T-helper 1 cell treated with Interleukin-12 subunit alpha and Interleukin-12 subunit beta and Interleukin-4 antibody, amounts not matched to agents 30 ng/mL and 1 ng/mL, for 36 hours (primary cell): ENCODE measurements around the gene PPP1R16B. TPM values are rescaled to one million over a fixed set of nuclear protein-coding genes. Genes with fewer than 3 reads are reported as not detected.

Experiments used
- intact Hi-C: fragments of 100-400 bp; cut with micrococcal nuclease; formaldehyde crosslinking; loops from one replicate; pipeline ENCODE4 v1.15.1; 2024
- total RNA-seq: library from RNA; stranded (reverse); gene quantifications from 2 replicates; pipeline ENCODE4 v1.2.3, GENCODE V29; 2022

PPP1R16B gene
- total RNA-seq, 1 donor from 2014 or later = 102 TPM

DNA sequence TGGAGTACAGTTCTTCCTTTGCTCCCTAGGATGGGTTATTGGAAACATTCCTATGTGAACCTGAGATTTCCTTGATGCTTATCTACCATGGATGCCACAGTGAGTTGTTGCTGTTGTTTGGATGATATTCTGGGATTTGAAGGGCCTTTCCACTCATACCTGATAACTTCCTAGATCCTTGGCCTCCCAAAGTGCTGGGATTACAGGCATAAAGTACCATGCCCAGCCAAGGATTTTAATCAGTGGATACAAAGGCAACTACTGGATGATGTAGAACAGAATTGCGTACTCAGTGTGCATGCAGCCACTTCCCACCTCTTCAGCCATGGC is 20.0 kb downstream of the PPP1R16B start:
- intact Hi-C loops = no loop called here

DNA sequence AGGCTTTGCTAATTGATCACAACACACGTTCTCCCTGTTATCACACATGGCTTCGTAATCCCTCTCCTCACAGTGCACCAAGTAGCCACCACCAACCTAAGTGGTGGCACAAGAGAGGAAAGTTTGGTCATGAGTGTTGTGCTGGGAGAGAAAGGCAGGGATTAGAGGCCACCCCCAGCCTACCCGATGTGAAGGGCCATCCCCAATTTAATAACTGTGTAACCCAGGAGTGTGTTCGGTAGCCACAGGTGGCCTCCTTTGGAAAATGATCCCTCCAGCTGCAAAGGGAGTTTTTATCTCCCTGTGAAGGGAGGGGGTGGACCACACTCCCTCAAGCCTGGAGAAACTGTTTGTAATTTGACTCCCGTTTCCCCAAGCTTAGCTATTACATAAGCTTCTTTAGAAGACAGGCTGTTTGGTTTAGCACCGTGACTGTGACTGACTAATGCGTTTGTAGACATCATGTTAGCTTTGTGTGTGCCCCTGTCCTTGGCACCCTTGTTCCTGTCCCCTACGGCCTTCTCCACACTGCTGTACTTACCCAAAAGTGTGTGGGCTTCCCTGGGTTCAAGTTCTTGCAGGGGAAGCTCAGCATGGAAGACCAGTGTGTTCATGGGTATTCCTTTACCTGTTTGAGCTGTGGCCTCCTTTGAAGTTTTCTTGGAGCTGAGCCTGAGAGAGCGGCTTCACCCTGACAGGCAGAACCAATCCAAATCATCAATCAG is 20.6 kb downstream of the PPP1R16B start:
- intact Hi-C loops = no loop called here

DNA sequence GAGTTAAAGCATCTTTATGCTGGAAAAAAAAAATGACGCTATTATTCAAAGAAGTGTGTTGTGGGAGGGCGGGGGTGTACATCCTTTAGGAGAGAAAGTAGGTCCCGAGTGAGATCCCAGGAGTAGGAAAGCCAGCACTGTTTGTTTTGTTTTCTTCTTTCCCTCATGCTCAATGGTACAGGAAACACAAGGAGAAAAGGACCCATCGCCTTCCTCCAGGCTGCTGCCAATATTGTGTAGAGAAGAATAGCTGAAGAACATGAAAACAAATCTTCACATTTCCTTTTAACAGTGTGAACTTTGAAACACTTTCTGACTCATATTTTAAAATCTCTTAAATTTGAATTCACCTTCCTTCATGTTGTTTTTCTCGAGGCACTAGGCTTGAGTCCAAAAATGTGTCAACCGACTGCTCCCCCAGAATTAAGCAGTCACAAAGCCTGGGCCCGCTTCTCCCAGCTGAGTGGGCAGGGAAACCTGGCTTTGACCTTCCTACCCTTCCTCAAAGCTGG is 22.3 kb downstream of the PPP1R16B start:
- intact Hi-C loops = no loop called here

DNA sequence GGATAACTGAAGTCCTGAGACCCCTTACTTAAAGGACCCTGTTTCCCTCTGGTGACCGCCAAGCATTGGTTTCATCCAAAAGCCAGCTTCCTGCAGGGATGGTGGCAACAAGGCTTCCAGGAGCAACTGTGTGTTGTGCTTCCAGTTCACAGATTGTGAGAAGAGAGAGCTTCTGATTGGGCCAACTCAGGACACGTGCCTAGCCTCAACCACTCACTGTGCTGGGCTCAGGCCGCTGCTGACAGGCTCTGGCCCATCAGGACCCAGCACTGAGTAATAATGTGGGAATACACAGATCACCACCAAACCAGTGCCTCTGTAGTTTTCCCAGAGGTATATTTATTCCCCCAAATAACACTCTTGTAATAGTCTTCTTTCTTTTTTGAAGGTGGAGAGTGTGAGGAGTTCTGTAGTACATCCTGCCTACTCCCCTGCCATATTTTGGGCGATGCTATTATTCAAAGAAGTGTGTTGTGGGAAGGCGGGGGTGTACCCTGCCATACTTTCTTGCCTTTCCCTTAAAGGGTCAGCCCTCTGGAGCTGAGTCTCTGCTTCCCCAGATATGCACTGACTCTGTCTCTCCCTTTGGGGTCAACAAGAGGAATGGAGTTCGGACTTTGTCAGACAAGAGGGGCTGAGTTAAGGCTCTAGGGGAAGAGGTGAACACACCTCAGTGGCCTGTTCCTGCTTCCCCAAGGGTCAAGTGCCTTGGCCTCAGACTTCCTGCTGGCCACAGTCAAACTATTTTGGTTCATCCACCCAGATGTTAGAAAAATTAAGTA is 23.2 kb downstream of the PPP1R16B start:
- intact Hi-C loops = no loop called here

DNA sequence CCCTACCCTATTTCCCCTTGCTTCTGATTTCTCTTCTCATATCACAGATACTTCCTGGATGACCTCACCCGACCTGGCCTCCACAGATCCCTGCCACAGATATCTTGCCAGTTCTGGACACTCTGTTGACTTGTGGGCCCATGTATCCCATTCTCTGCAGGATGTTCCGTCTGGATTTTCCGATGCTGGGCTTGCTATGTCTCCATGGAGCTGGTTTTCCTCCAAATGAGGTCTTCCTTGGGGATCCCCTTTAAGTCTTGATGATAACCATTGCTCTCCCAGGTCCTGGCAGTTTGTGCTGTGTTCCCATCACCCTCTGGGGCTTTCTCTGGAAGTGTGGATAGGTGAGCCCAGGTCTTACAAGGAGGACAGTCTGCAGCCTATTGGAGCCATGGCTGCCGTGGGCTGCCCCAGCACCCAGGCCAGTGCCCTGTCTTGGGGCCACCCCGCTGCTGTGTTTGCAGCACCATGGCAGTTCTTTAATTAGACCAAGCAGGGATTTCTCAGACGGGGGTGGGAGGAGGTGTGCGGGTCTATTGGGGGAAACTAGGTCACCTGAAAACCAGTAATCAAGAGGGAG is 23.9 kb downstream of the PPP1R16B start:
- intact Hi-C loops = no loop called here

DNA sequence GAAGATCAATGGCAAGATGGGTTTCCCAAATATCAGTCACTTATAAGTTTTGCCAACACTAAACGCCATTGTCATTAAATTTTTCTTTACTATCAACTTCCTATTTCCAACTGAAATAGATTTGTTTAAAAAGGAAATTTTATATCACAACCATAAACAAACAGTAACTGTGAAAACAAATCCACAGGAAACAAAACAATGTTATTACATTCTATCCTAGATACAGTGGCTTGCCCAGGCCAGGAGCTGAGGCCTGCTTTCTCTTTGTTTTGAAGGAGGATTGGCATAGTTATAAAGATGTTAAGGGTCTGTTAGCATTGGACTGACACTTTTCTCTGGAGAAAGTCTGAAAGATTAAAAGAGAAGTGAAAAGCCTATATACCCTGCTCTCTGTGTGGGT is 24.9 kb downstream of the PPP1R16B start:
- intact Hi-C loops = loop anchor here (5.0 kb wide), 1 partner anchor 42 kb away; no protein-coding TSS in a partner anchor

DNA sequence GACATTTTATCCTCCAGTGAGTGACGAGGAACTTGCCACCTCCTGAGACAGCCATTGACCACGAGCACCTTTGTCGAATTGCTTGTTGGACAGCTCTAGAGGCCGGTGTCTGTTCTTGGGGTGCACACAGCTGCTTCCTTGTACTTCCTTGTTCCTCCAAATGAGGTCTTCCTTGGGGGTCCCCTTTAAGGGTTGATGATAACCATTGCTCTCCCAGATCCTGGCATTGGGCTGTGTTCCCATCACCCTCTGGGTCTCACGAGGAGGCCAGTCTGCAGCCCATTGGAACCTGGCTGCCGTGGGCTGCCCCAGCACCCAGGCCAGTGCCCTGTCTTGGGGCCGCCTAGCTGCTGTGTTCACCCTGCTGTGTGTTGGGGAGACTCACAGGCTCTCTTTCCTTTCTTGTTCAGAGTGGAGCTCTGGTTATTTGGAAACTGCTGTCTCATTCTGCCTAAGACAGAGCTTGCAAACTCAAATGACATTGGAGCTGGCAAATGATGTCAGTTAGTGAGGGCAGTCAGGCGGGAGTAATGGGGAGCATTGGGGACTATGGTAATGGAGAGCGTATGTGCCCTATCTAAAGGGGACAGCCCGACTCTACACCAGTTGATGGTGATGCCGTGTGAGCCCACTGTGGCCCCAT is 25.7 kb downstream of the PPP1R16B start:
- intact Hi-C loops = loop anchor here (5.0 kb wide), 1 partner anchor 41 kb away; no protein-coding TSS in a partner anchor

DNA sequence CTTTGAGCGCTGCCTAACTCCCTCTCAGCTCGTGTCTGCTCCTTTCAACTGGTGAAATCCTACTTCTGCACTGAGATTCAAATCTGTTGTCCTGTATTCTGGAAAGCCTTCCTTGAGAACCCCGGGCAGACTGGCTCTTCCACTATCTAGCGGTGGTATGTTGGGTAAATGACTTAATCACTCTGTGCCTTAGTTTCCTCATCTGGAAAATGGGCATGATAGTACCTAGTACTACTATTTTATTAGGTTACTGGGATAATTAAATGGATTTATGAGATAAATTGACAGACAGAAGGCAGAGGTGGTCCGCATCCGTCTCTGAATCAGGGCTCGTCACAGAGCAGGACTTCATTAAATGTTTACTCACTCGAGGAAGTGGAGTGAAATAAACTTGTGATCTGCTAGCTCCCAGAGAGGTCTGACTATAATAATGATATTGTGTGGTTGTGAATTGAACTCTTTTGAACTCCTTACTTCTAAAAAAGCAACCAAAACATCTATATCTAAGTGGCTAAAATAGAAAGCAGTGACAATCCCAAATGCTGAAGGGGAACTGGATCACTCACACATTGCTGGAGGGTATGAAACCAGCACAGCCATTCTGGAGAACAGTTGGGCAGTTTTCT is 26.6 kb downstream of the PPP1R16B start:
- intact Hi-C loops = loop anchor here (5.0 kb wide), 1 partner anchor 40 kb away; no protein-coding TSS in a partner anchor

DNA sequence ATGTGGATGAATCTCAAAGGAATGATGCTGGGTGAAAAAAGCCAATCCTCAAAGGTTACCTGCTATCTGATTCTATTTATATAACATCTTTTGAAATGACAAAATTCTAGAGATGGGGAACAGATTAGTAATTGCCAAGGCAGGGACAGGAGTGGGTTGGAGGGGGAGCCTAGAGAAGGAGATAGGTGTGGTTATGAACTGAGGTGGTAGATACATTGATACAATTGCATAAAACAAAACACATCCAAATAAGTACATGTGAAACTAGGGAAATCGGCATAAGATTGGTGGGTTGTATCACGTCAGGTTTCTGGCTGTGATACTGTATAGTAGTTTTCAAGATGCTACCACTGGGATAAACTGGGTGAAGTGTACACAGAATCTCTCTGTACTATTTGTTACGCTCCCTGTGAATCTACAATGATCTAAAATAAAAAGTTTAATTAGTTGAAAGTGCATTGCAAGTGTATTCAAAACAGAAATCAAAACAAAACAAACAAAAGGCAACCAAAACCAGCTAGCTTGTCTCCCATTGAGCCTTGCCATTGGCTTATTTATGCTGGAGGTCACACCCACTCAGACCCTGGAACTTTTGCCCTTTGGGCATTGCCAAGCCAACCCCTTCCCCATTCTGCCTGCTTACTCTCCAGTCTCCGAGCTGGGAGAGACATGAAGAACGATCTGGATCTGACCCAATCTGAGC is 27.8 kb downstream of the PPP1R16B start:
- intact Hi-C loops = loop anchor here (1.0 to 5.0 kb wide), 2 partner anchors 9 to 39 kb away; no protein-coding TSS in a partner anchor

DNA sequence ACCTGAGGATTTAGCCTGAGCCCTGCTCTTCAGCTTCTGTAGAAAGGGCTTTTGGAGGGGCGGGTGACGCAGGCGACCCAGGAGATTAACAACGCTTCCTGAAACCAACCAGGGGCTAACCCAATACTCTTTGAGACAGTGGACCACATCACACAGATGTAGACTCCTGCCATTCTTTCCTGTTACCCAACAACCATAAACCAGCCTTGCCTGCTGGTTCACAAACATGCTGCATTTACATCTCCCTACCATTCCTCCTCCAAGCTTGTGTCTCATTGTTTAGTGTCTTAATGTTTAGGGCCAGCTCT is 28.3 kb downstream of the PPP1R16B start:
- intact Hi-C loops = loop anchor here (1.0 to 5.0 kb wide), 2 partner anchors 8 to 38 kb away; no protein-coding TSS in a partner anchor

DNA sequence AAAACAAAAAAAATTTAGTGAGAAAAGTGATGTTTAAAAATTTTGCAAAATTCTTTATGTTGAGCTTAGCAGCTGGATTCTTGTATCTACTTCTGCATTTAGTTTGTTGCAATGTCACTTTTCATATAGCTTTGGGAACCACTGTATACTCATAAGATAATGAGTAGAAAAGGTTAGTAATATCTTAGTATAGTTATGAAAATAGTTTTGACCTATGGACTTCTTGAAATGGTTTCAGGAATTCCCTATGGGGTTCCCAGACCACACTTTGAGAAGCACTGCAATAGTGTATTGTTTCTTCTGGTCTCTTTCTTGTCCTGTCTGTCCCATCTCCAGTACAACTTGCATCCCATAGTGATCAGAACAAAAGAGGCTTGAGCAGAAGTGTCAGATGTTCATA is 29.4 kb downstream of the PPP1R16B start:
- intact Hi-C loops = loop anchor here (5.0 kb wide), 1 partner anchor 37 kb away; no protein-coding TSS in a partner anchor

DNA sequence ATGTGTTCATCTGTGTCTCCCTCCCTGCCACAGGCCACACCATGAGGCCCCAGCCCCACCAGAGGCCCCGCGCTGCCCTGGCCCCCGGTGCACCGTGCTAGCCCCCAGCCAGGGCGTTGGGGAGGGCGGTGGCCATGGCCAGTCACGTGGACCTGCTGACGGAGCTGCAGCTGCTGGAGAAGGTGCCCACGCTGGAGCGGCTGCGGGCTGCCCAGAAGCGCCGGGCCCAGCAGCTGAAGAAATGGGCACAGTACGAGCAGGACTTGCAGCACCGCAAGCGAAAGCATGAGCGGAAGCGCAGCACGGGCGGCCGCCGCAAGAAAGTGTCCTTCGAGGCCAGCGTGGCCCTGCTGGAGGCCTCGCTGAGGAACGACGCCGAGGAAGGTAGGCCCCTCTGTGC is 30.3 kb downstream of the PPP1R16B start:
- intact Hi-C loops = no loop called here

DNA sequence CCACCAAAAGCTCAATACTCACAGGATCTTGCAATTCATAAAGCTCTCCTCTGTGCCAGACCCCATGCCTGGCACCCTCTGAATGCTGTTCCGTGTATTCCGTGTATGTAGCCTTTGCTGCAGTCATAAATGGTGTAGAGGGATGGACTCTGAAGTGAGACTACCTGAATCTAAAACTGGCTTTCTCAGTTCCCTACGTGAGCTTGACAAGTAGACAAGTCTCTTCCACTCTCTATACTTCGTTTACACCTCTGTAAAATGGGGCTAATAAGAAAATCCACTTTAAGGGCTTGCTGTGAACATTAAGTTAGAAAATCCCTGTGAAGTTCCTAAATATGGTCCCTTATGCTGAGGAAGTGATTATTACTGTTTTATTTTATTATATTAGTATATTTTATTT is 31.5 kb downstream of the PPP1R16B start:
- intact Hi-C loops = no loop called here

DNA sequence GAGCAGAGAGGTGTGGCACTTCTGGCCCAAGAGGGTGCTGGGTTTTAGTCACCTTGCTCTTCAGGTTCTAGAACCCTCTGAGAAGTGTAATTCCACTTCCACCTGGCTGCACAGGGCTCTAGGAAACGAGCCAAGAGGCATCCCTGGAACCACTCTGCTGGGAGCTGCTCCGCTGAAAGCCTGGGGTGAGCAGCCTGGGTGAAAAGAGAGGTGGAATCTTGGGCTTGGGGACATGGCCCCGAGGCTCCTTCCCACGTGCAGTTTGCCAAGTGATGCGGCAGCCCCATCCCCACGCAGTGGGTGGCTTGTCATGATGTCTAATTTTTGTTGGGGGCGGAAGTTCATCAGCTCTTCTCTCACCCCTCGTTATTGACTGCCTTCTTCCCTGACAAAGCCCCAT is 32.8 kb downstream of the PPP1R16B start:
- intact Hi-C loops = no loop called here

DNA sequence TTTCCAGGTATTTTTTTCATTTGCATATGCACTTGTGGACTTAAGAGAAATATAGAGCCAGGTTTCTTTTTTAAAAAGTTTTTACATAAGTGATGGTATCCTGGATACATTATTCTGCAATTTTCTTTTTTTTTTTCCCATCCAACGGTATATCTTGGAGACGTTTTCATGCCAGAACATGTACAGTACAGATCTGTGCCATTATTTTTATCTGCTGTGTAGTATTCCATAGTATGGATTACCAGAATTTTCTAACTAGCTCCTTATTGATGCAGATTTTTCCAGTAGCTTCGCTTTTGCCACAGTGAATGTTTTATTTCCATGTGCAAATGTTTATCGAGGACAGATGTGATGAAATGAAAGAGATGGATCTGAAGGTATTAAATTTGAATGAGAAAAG is 34.1 kb downstream of the PPP1R16B start:
- intact Hi-C loops = no loop called here

DNA sequence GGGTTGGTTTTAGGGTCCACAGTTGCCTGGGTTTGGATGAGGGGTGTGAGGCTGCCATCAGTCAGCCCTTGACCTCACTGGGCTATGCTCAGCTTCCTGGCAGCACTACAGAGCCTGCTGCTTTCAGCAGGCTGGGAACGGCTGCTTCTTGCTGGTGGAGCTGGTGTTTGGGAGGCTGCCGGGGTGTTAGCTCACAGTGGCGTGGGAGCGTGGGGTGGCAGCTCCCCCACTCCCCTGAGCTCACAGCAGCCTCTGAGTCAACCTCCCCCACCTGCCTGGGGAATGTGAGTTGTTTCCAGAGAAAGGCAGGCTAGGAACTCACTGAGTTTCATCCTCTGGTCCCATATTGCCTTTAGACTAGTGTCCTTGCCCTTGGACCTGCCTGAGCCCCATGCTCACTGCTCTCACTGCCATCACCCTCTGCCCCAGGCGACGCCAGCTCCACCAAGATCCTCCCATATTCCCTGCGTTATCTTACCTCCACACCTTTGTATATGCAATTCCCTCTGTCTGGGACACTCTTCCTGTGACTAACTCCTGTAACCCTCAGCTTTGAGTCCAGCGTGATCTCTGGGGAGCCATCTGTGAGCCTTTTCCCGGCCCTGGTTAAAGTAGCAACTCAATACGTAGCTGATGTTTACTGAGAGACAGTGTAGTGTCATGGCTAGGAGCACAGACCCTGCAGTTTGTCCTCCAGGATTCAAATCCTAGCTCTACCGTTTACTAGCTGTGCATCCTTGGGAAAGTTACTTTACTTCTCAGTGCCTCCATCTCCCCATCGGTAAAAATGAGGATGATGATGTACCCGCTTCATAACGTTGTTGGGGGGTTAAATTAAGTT is 34.8 kb downstream of the PPP1R16B start:
- intact Hi-C loops = no loop called here

DNA sequence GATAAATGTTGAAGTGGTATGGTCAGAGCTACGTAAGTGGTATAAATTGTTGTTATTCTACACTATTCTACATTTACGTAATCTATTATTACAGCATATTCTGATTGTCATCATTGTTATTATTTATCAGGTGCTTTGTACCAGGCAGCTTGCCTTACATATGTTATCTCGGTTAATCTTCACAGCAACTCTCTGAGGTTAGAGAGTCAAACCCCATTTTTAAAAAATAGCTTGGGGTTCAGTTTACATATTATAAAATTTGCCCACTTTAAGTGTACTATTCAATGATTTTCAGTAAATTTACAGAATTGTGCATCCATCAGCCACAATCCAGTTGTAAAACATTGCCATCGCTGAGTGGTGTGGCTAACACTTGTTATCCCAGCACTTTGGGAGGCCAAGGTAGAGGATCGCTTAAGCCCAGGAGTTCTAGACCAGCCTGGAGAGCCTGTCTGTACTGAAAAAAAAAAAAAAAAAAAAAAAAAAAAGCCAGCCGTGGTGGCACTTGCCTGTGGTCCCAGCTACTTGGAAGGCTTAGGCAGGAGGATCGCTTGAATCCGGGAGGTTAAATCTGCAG is 35.5 kb downstream of the PPP1R16B start:
- intact Hi-C loops = no loop called here

DNA sequence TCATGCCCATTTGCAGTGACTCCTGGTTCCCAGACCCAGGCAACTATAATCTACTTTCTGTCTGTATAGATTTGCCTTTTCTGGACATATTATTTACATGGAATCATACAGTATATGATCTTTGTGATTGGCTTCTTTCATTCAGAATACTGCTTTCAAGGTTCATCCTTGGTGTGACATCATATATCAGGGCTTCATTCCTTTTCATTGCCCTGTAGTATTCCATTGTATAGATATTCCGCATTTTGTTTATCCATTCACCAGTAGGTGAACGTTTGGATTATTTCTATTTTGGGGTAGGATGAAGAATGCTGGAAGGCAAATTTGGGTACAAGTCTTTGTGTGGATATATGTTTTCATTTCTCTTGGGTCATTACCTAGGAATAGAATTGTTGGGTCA is 36.1 kb downstream of the PPP1R16B start:
- intact Hi-C loops = no loop called here

DNA sequence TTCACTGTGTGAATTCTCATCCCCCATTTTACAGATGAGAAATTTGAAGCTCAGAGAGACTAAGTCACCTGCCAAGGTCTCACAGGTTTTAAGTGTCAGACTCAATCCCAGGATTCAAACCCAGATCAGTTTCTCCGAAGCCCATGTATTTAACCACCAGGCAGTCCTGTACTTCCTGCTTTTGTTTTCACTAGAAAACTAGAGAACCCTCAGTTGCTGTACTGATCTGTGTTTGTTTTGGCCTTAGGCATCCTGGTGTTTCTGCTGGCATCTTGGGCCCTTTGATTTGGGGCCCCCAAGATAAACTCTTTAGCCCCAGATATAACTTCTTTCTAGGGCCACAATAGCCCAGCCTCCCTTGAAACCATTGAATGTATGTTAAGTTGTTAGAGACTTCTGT is 36.5 kb downstream of the PPP1R16B start:
- intact Hi-C loops = loop anchor here (1.0 to 2.0 kb wide), 5 partner anchors 9 to 51 kb away; partner anchors contain the start of gene PPP1R16B
